ENCODE measurements around the gene TBL2. TPM values are rescaled to one million over a fixed set of nuclear protein-coding genes. Genes with fewer than 3 reads are reported as not detected.
"Not testable (repeated sequence)": the region's sequence is repeated elsewhere in the genome, so short reads cannot be mapped to it uniquely, and the experiment has no call there.

The TBL2 gene
- total and polyA plus RNA-seq, 2 of the 4 experiments (the other 2 are of a cell fraction): 72.6 to 94.1 TPM

- ATAC-seq (ENCODE audit: low read depth); POLR2A ChIA-PET (ENCODE audit: unreplicated experiment); H4K5ac ChIP-seq (ENCODE audit: low read depth, low read length); H3K27ac ChIP-seq (ENCODE audit: insufficient read depth, low read length); H3K14ac ChIP-seq (replicated peaks; ENCODE audit: low read depth, low read length); DNase-seq; H3K4me3 ChIP-seq (ENCODE audit: insufficient read depth, low read depth, low read length); H3K56ac ChIP-seq (ENCODE audit: extremely low read depth, insufficient read depth, low read length); H4K20me1 ChIP-seq (ENCODE audit: insufficient read depth, low read length); H2AK9ac ChIP-seq (replicated peaks; ENCODE audit: low read depth, low read length, poor library complexity); H3K4ac ChIP-seq (ENCODE audit: low read depth, low read length); H3K9ac ChIP-seq (ENCODE audit: low read depth, low read length); dilution Hi-C loops (cut with HindIII; ENCODE audit: low sequenced_read_pairs, unreplicated experiment); H2AK5ac ChIP-seq (ENCODE audit: low read depth, low read length); H4K8ac ChIP-seq (ENCODE audit: low read depth in 2 of 2, low read length in 2 of 2); BruUV-seq (replicated peaks); H3K9me1 ChIP-seq (ENCODE audit: insufficient read depth, low read length); H4K91ac ChIP-seq (ENCODE audit: insufficient read depth, low read depth, low read length); H2BK15ac ChIP-seq (ENCODE audit: low read depth, low read length); H3K79me1 ChIP-seq (ENCODE audit: low read depth in 1 of 2, low read length in 2 of 2); H3K9me3 ChIP-seq (ENCODE audit: control insufficient read depth, insufficient read depth, low read length); H3K4me2 ChIP-seq (ENCODE audit: low read depth, low read length); H3K18ac ChIP-seq (ENCODE audit: low read depth, low read length); H2BK120ac ChIP-seq (ENCODE audit: low read depth, low read length); H3K23ac ChIP-seq (ENCODE audit: low read depth, low read length); H2AFZ ChIP-seq (replicated peaks; ENCODE audit: low read length, poor library complexity); H3K4me1 ChIP-seq (ENCODE audit: control insufficient read depth, insufficient read depth, low read length); H3K36me3 ChIP-seq (ENCODE audit: control insufficient read depth, insufficient read depth, low read length); H2BK20ac ChIP-seq (ENCODE audit: low read depth, low read length); H2BK5ac ChIP-seq (ENCODE audit: low read depth, low read length, poor library complexity, severe bottlenecking): not testable (repeated sequence)
- H3K27me3 ChIP-seq (ENCODE audit: control insufficient read depth, insufficient read depth, low read length): peaks cover 13% of the 10 kb centered on the region; the same call in 1 of the 2 replicates
- in situ Hi-C loops (cut with MboI; ENCODE audit: low sequenced_read_pairs): loop anchor here (5.0 kb wide), 2 partner anchors 70 to 125 kb away; no protein-coding TSS in a partner anchor
- WGBS, 2 experiments (ENCODE audit: extremely low coverage in 2 of 2, insufficient read length in 1 of 2): no CpG with 5 or more reads among the region's 5 CpGs
- intact Hi-C loops (cut with micrococcal nuclease): loop anchor here (1.0 to 5.0 kb wide), 3 partner anchors 76 to 245 kb away; partner anchors contain the start of genes BUD23 and DNAJC30
- CTCF ChIA-PET: interaction anchor here (0.9 to 1.6 kb wide), 5 partner anchors 9 to 118 kb away, joined by 3 to 9 read pairs (median 3); no protein-coding TSS in a partner anchor
Observed at GRCh38 chr7:73607692-73607983, 29.3 kb upstream of the TBL2 start.

Measured in IMR-90 (cell line).